B cell (primary cell): ENCODE results near the gene RPTOR. TPM values are rescaled to one million over a fixed set of nuclear protein-coding genes. Genes with fewer than 3 reads are reported as not detected.

Experiments
- ATAC-seq: fragments of 200-7000 bp; cut with Tn5 transposase; one replicate; pipeline ENCODE4 v1.10.0; 2021; ENCODE audit warnings: low read depth, mild to moderate bottlenecking, moderate number of reproducible peaks, moderate library complexity
- CTCF ChIA-PET: fragments of 350-600 bp; sonication (Branson Sonifier 250); formaldehyde crosslinking; loops from one replicate; lab custom pipeline; 2021; ENCODE audit warnings: antibody characterized with exemption, inconsistent platforms; lab: Charles Lee
- POLR2A ChIA-PET: fragments of 350-600 bp; sonication (Branson Sonifier 250); formaldehyde crosslinking; loops from one replicate; lab custom pipeline; 2021; ENCODE audit warnings: antibody characterized with exemption; lab: Charles Lee
- DNase-seq: peaks from one replicate; pipeline ENCODE4 v3.0.0; 2013
- H2AFZ ChIP-seq: 2 replicates; pipeline ENCODE4 v1.6.1; 2012; ENCODE audit warnings: mild to moderate bottlenecking, low read depth, low read length; ENCODE audit not compliant: insufficient read depth, poor library complexity, severe bottlenecking
- H3K27ac ChIP-seq, 2 donors: 1 replicate in 1 of 2; 2 replicates in 1 of 2; pipeline ENCODE4 v1.5.1; 2012 to 2013; ENCODE audit warnings: low read length in 2 of 2, mild to moderate bottlenecking in 2 of 2, moderate library complexity in 1 of 2
- H3K27me3 ChIP-seq, 4 experiments: fragments of 200-600 bp in 1 of 4; sonication (generic) in 1 of 4; replicated peaks in 1 of 4; 1 replicate in 2 of 4; 2 replicates in 2 of 4; pipeline versions ENCODE4 v1.6.1 to v1.7.0; 2013 to 2016; ENCODE audit warnings: low read length in 3 of 4, mild to moderate bottlenecking in 2 of 4, mixed read lengths in 1 of 4, moderate library complexity in 1 of 4; ENCODE audit not compliant: insufficient read depth in 4 of 4, control insufficient read depth in 3 of 4; ENCODE audit errors: control extremely low read depth in 1 of 4
- H3K36me3 ChIP-seq, 2 experiments: replicated peaks in 1 of 2; 1 replicate in 1 of 2; 2 replicates in 1 of 2; pipeline versions ENCODE4 v1.6.1 to v1.7.1; 2013; ENCODE audit warnings: low read length in 1 of 2; ENCODE audit not compliant: insufficient read depth in 2 of 2, control insufficient read depth in 1 of 2; ENCODE audit errors: control extremely low read depth in 1 of 2, extremely low read depth in 1 of 2
- H3K4me1 ChIP-seq, 2 donors: fragments of 200-600 bp in 1 of 2; sonication (generic) in 1 of 2; 1 replicate in 1 of 2; 2 replicates in 1 of 2; pipeline versions ENCODE4 v1.5.1 to v1.6.1; 2013 to 2017; ENCODE audit warnings: low read length in 2 of 2; ENCODE audit not compliant: control insufficient read depth in 2 of 2, insufficient read depth in 2 of 2
- H3K4me2 ChIP-seq: replicated peaks from 2 replicates; pipeline ENCODE3; 2012; ENCODE audit warnings: mild to moderate bottlenecking, low read depth, low read length; ENCODE audit not compliant: poor library complexity, severe bottlenecking
- H3K4me3 ChIP-seq, 5 experiments: fragments of 200-600 bp in 1 of 5; sonication (generic) in 1 of 5; 1 replicate in 3 of 5; 2 replicates in 2 of 5; pipeline versions ENCODE4 v1.5.1 to v1.7.0; 2011 to 2016; ENCODE audit warnings: low read length in 4 of 5, mild to moderate bottlenecking in 4 of 5, low read depth in 2 of 5, control low read depth in 1 of 5, moderate library complexity in 1 of 5; ENCODE audit not compliant: insufficient read depth in 1 of 5; ENCODE audit errors: control extremely low read depth in 1 of 5, extremely low read depth in 1 of 5
- H3K79me2 ChIP-seq: fragments of 200-600 bp; sonication (generic); one replicate; pipeline ENCODE4 v1.6.0; 2016; ENCODE audit warnings: low read length; ENCODE audit not compliant: control insufficient read depth, insufficient read depth
- H3K9ac ChIP-seq: fragments of 200-600 bp; sonication (generic); 2 replicates; pipeline ENCODE4 v1.6.1; 2017; ENCODE audit warnings: mild to moderate bottlenecking, low read length, moderate library complexity
- H3K9me3 ChIP-seq, 3 donors: one replicate each; pipeline versions ENCODE4 v1.6.1 to v1.7.1; 2013; ENCODE audit warnings: low read length in 2 of 3; ENCODE audit not compliant: control insufficient read depth in 2 of 3, insufficient read depth in 1 of 3; ENCODE audit errors: control extremely low read depth in 1 of 3
- H4K20me1 ChIP-seq: 2 replicates; pipeline ENCODE4 v1.6.0; 2012; ENCODE audit warnings: mild to moderate bottlenecking, low read length; ENCODE audit not compliant: insufficient read depth, control insufficient read depth, poor library complexity, severe bottlenecking
- H3K27ac Mint-ChIP-seq: one replicate; pipeline ENCODE4 v1.8.0; 2021; ENCODE audit warnings: mixed read lengths
- H3K27me3 Mint-ChIP-seq: one replicate; pipeline ENCODE4 v1.8.0; 2021; ENCODE audit warnings: mixed read lengths
- H3K4me1 Mint-ChIP-seq: one replicate; pipeline ENCODE4 v1.8.0; 2021; ENCODE audit warnings: mixed read lengths
- H3K4me3 Mint-ChIP-seq: one replicate; pipeline ENCODE4 v1.8.0; 2021; ENCODE audit warnings: mixed read lengths
- H3K9me3 Mint-ChIP-seq: one replicate; pipeline ENCODE4 v1.8.0; 2022; ENCODE audit warnings: mixed read lengths; ENCODE audit not compliant: insufficient read depth
- CTCF ChIP-seq: fragments of 200-600 bp; IDR thresholded peaks from one replicate; pipeline ENCODE4 v1.8.0; 2022; ENCODE audit warnings: antibody characterized with exemption, mild to moderate bottlenecking
- EZH2 ChIP-seq: IDR thresholded peaks from 2 replicates; pipeline ENCODE4 v1.6.1; 2012; ENCODE audit warnings: borderline replicate concordance, low read depth, mild to moderate bottlenecking, moderate library complexity, low read length; ENCODE audit not compliant: insufficient read depth, poor library complexity, severe bottlenecking
- WGBS: methylation state at CpG from one replicate; pipeline ENCODE4 v1.1.5; 2013; ENCODE audit warnings: missing lambda C conversion rate; ENCODE audit not compliant: insufficient coverage; 5-methylcytosine and 5-hydroxymethylcytosine counted together
- intact Hi-C: fragments of 100-400 bp; cut with micrococcal nuclease; formaldehyde crosslinking; loops from one replicate; pipeline ENCODE4 v1.10.0; 2022
- polyA plus RNA-seq: library from polyadenylated mRNA; depleted of rRNA; stranded (reverse); fragments of >200 nt; gene quantifications from 2 replicates; pipeline ENCODE4 v1.2.3, GENCODE V29; 2012
- total RNA-seq, 2 donors: library from RNA; stranded (reverse); fragments of 120-200 nt in 1 of 2; gene quantifications; 1 replicate in 1 of 2; 2 replicates in 1 of 2; pipeline versions ENCODE4 v1.2.3 to v1.2.4, GENCODE V29; 2013 to 2022

The RPTOR gene
- total and polyA plus RNA-seq, 2 donors (not counting 1 experiment from before 2014, with no cell fraction given), result 13.4 to 58.8 TPM

- peaks cover 6 to 10% of the 10 kb centered on the region in 2 donors for H3K4me1 ChIP-seq
- ATAC-seq, result no peak
- H3K4me1 Mint-ChIP-seq, result peaks cover 27% of the 10 kb centered on the region
Measured at GRCh38 chr17:80645706-80646325, 101.2 kb downstream of the RPTOR start.

More at GRCh38 chr17:80645706-80646325, 101.2 kb downstream of the RPTOR start:
- no peak overlapping the region for H3K9ac ChIP-seq
- over 99% methylated on average over 10 of the region's 11 CpGs for WGBS
- H2AFZ ChIP-seq, result no peak overlapping the region
- peaks cover 38% of the 10 kb centered on the region for H4K20me1 ChIP-seq
- no peak overlapping the region for H3K4me3 ChIP-seq
- peaks cover 0 to under 1% (median 0%) of the 10 kb centered on the region in 3 donors for H3K9me3 ChIP-seq
- Mint-ChIP-seq H3K27me3 (no peaks in the 10 kb centered on the region), H3K9me3 (no peaks in the 10 kb centered on the region), H3K4me3 (no peak overlapping the region), H3K27ac (no peak overlapping the region)
- ChIA-PET CTCF (no interaction called here), POLR2A (no interaction called here)
- H3K36me3 ChIP-seq, result peaks cover 0 to 8% of the 10 kb centered on the region in 2 experiments
- TF ChIP-seq EZH2 (no peak), CTCF (no peak)
- peaks cover 84% of the 10 kb centered on the region for H3K79me2 ChIP-seq
- H3K27ac ChIP-seq, result no peak overlapping the region
- H3K27me3 ChIP-seq, result no peaks in the 10 kb centered on the region
- no peak for DNase-seq
- H3K4me2 ChIP-seq, result no peak overlapping the region
- intact Hi-C loops, result no loop called here
